GM12892 (cell line): Measurements from ENCODE around the gene STUB1.
"Not testable (repeated sequence)": the region's sequence is repeated elsewhere in the genome, so short reads cannot be mapped to it uniquely, and the experiment has no call there.

Experiments used
- DNase-seq: peaks from one replicate; pipeline ENCODE4 v3.0.0; 2011; ENCODE audit not compliant: insufficient read length
- FAIRE-seq: peaks from 2 replicates; lab custom pipeline; 2011; peaks lifted over from hg19 to GRCh38; lab: Jason Lieb, UNC
- POLR2A ChIP-seq: IDR thresholded peaks from 2 replicates; pipeline ENCODE4 v1.6.1; 2011; ENCODE audit warnings: low read depth, low read length, control low read depth
- POLR2AphosphoS5 ChIP-seq: IDR thresholded peaks from 2 replicates; pipeline ENCODE4 v1.6.1; 2011; ENCODE audit warnings: low read depth, low read length, control low read depth
- TAF1 ChIP-seq: IDR thresholded peaks from 2 replicates; pipeline ENCODE4 v1.6.1; 2011; ENCODE audit warnings: low read depth, mild to moderate bottlenecking, control low read depth, low read length, borderline replicate concordance

The STUB1 gene

GRCh38 chr16:706189-707061, 26.2 kb downstream of the STUB1 start:
- TF ChIP-seq POLR2AphosphoS5 (no peak), TAF1 (no peak), POLR2A (no peak)
- no peak for DNase-seq
- no peak for FAIRE-seq

GRCh38 chr16:707062-707538, 26.9 kb downstream of the STUB1 start:
- FAIRE-seq: no peak

GRCh38 chr16:708019-708418, 27.8 kb downstream of the STUB1 start:
- TF ChIP-seq TAF1: no peak
- no peak for TF ChIP-seq POLR2A
- TF ChIP-seq POLR2AphosphoS5: no peak
- FAIRE-seq (no peak), DNase-seq (no peak)

More at GRCh38 chr16:707062-707538, 26.9 kb downstream of the STUB1 start:
- TF ChIP-seq POLR2A (no peak), POLR2AphosphoS5 (no peak), TAF1 (no peak)
- DNase-seq: no peak

GRCh38 chr16:708959-709358, 28.7 kb downstream of the STUB1 start:
- DNase-seq: no peak
- no peak for TF ChIP-seq POLR2AphosphoS5
- TF ChIP-seq POLR2A: no peak
- no peak for TF ChIP-seq TAF1
- FAIRE-seq: no peak

GRCh38 chr16:709566-710499, 29.6 kb downstream of the STUB1 start:
- TF ChIP-seq POLR2AphosphoS5 (no peak), POLR2A (no peak), TAF1 (no peak)
- no peak for FAIRE-seq
- DNase-seq: no peak

- no peak for TF ChIP-seq POLR2AphosphoS5
- no peak for TF ChIP-seq TAF1
- TF ChIP-seq POLR2A: no peak
- FAIRE-seq (no peak), DNase-seq (no peak)
Measured at GRCh38 chr16:710500-711075, 30.4 kb downstream of the STUB1 start.

- DNase-seq (no peak), FAIRE-seq (no peak)
- TF ChIP-seq TAF1: no peak
- no peak for TF ChIP-seq POLR2A
- TF ChIP-seq POLR2AphosphoS5: no peak
Measured at GRCh38 chr16:711084-711483, 30.9 kb downstream of the STUB1 start.

- FAIRE-seq (peak; percentile 90), DNase-seq (peak; percentile 98)
- TF ChIP-seq POLR2AphosphoS5 (no peak), TAF1 (no peak), POLR2A (no peak)
Measured at GRCh38 chr16:711548-712320, 31.5 kb downstream of the STUB1 start.

GRCh38 chr16:712740-713250, 32.6 kb downstream of the STUB1 start:
- DNase-seq, FAIRE-seq: not testable (repeated sequence)

- TF ChIP-seq POLR2AphosphoS5 (no peak), POLR2A (no peak), TAF1 (no peak)
- no peak for FAIRE-seq
- DNase-seq: no peak
Measured at GRCh38 chr16:714079-714478, 33.9 kb downstream of the STUB1 start.
